Measurements from ENCODE around the gene MMRN2. TPM values are rescaled to one million over a fixed set of nuclear protein-coding genes. Genes with fewer than 3 reads are reported as not detected.
"Not testable (repeated sequence)": the region's sequence is repeated elsewhere in the genome, so short reads cannot be mapped to it uniquely, and the experiment has no call there.

The MMRN2 gene
- not detected in 2 replicates for total RNA-seq

GRCh38 chr10:86957471-86958115 is at the start of gene MMRN2:
MMRN2 (minus strand) TSS chr10:86957615; CDS start chr10:86957541, 74 bp downstream.
- intact Hi-C loops (cut with micrococcal nuclease): no loop called here

DNA sequence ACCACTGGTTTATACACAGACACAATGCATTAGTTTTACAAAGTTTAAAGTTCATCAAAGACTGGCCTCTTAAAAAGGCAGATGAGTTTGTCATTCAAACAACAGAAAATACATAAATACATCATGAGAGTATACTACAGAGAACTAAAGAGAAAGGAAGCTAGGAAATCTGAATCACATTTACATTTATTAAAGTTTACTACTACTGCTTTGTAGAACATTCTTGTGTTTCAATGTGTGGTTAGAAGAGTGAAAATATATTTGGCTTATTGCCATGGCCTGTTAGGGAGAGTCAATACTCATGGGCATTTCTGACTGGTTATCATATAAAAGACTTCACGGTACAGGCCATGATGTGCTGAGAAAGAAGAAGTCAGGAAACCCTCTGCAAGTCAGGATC is 49.7 kb upstream of the MMRN2 start:
- intact Hi-C loops (cut with micrococcal nuclease): not testable (repeated sequence)

DNA sequence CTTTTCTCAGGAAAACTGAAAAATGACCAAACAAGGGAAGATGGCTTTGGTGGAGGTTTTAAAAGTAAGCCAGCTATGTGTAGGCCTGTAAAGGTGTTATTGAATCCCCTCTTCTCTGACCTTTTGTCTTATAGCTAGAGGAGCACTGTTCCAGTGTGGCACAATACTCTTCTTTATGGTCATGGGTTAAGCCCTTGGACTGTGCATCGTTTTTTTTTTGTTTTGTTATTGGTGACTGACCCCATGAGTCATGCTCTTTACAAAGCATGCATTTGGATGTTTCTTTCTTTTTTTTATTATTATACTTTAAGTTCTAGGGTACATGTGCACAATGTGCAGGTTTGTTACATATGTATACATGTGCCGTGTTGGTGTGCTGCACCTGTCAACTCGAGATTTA is 43.1 kb upstream of the MMRN2 start:
- intact Hi-C loops (cut with micrococcal nuclease): no loop called here

- intact Hi-C loops (cut with micrococcal nuclease): not testable (repeated sequence)
Measured at GRCh38 chr10:86999802-87000403, 42.5 kb upstream of the MMRN2 start.

DNA sequence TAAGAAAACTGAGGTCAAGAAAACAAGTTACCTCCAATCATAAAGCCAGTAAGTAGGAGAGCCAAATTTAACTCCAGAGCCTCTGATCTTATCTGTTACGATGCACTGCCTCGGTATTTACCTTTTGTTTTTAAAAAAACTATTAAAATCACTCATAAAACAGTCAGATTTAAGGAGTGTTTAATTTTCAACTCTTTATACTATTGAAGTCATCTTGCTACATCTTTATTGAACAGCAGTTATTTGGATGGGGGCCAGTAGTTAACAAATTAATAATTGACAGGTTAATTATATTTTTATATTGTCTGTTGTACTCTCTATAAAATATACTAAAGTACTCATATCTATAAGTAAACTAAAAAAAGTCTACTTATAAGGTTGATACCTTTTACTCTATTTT is 35.5 kb upstream of the MMRN2 start:
- intact Hi-C loops (cut with micrococcal nuclease): no loop called here

GRCh38 chr10:86992456-86992855 is 35.0 kb upstream of the MMRN2 start:
- intact Hi-C loops (cut with micrococcal nuclease): no loop called here

DNA sequence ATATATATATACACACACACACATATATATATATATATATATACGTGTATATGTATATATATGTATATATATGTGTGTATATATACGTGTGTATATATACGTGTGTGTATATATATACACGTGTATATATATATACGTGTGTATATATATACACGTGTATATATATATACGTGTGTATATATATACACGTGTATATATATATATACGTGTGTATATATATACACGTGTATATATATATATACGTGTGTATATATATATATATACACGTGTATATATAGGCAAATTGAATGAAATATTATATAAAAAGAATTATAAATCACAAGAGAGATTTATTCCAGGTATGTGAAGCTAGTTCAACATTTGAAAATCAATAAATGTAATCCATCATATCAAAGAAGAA is 33.9 kb upstream of the MMRN2 start:
- intact Hi-C loops (cut with micrococcal nuclease): not testable (repeated sequence)

GRCh38 chr10:86988520-86988919 is 31.1 kb upstream of the MMRN2 start:
- intact Hi-C loops (cut with micrococcal nuclease): no loop called here

- intact Hi-C loops (cut with micrococcal nuclease): not testable (repeated sequence)
Measured at GRCh38 chr10:86984498-86984897, 27.1 kb upstream of the MMRN2 start.

DNA sequence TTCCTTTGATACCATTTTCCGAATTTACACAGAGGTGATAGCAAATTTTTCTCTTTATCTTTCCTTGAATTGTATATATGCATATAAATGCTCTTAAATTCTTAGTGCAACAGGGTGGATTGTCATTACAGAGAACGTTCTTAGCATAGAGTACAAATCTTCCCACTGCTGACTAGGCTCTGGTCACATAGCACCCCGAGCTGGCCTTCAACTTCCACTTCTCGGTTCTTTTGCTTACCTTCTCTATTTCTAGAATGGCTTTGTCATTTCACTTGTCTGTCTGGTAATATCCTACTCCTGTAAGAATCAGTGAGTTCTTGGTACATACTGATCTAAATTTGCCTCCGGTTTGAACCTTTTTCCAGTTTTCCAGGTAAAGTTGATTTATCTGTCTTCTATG is 24.3 kb upstream of the MMRN2 start:
- intact Hi-C loops (cut with micrococcal nuclease): no loop called here

DNA sequence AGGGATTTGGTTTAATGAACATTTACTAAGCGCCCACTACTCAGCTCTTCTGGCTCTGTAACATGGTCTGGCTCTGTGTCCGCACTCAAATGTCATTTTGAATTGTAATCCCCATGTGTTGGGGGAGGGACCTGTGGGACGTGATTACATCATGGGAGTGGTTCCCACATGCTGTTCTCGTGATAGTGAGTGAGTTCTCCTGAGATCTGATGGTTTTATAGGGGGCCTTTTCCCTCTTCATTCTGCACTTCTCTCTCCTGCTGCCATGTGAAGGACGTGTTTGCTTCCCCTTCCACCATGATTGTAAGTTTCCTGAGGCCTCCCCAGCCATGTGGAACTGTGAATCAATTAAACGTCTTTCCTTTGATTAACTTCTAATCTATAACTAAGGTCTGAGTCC is 23.6 kb upstream of the MMRN2 start:
- intact Hi-C loops (cut with micrococcal nuclease): not testable (repeated sequence)

- intact Hi-C loops (cut with micrococcal nuclease): no loop called here
Measured at GRCh38 chr10:86979977-86980448, 22.6 kb upstream of the MMRN2 start.

DNA sequence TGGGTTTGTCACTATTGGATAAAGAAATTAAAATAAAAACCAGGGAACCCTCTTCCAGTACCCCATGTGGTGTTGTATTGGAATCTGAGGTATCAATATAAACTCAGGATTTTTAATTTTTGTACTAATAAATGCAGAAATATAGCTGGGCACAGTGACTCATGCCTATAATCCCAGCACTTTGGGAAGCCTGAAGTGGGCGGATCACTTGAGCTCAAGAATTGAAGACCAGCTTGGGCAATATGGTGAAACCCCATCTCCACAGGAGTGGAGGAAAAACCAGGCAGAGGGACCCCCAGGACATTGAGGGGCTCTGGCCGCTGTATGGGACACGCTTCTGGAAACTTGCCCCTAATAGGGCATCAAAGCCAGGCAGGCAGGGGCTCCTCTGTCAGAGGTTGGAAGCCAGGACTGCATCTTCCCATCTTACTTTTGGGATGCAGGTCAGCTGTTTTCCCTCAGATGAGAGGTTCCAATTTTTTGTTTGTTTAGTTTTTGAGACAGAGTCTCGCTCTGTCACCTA is 21.9 kb upstream of the MMRN2 start:
- intact Hi-C loops (cut with micrococcal nuclease): no loop called here

GRCh38 chr10:86978457-86978856 is 21.0 kb upstream of the MMRN2 start:
- intact Hi-C loops (cut with micrococcal nuclease): not testable (repeated sequence)

DNA sequence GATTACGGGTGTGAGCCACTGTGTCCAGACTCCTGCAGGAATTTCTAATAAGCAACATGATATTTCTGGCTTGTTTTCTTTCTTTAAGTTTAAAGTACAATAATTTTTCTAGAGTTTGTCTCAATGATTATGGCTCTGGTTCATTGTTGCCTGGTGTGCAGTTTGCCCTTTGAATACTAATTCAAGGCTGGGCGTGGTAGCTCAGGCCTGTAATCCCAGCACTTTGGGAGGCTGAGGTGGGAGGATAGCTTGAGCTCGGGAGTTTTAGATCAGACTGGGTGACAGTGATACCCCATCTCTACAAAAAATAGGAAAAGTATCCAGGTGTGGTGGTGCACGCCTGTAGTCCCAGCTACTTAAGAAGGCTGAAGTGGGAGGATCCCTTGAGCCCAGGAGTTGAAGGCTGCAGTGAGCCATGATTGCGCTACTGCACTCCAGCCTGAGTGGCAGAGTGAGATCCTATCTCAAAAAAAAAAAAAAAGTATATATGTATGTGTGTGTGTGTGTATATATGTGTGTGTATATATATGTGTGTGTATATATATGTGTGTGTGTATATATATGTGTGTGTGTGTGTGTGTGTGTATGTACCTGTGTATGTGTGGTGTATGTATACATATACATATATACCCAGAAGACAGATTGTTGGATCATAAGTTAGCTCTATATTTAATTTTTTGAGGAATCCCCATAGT is 19.1 kb upstream of the MMRN2 start:
- intact Hi-C loops (cut with micrococcal nuclease): no loop called here

GRCh38 chr10:86974484-86974883 is 17.1 kb upstream of the MMRN2 start:
- intact Hi-C loops (cut with micrococcal nuclease): no loop called here

GRCh38 chr10:86972613-86973380 is 15.4 kb upstream of the MMRN2 start:
- intact Hi-C loops (cut with micrococcal nuclease): no loop called here

DNA sequence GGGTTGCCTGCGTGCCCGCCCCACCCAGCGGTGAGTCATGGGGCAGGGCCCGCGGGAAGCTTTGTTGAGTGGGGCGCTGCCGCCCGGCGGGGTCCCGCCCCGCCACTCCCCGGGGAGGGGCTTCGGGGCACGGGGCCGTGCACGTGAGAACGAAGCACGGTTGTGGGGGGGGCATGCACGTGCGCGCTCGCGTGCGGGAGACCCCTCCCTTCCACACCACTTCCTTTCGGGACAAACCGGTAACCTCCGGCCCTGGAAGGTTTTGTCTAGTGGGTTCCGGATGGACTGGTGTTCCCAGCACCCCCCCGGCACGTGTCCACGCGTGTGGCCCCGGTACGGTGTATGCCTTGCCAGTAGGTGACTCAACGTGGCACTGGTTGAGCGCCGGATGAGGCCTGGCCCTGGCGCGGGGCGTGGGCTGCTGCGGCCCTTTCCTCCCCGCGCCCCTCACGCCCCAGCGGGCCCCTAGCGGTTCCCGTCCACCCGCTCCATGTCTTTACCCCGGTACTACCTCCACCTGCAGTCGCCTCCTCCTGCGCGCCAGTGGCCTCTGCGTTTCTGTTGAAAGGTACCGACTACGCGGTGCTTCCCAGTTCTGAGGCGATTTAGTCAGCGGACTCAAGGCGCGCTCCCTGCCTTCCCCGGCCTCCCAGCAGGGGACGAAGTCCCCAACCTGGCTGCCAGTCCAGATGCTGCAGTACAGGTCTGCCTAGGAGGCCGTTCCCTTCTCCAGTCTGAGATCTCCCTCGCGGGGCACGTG is 14.0 kb upstream of the MMRN2 start:
- intact Hi-C loops (cut with micrococcal nuclease): loop anchor here (1.0 to 2.0 kb wide), 2 partner anchors 124 to 261 kb away; partner anchors contain the start of gene SHLD2

DNA sequence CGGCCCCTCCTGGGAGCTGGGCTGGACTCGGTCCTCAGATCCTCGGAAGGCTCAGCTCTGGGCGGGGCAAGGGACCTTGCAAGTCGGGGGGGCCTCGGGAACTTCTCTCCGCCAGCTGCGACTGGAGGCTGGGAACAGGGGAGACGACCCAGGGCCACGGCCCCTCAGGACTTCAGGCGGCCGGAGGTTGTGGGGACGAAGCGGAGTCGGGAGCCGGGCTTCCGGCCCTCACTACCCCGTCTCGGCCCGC is 13.5 kb upstream of the MMRN2 start:
- intact Hi-C loops (cut with micrococcal nuclease): loop anchor here (1.0 to 2.0 kb wide), 2 partner anchors 124 to 260 kb away; partner anchors contain the start of gene SHLD2

GRCh38 chr10:86970162-86970981 is 13.0 kb upstream of the MMRN2 start:
- intact Hi-C loops (cut with micrococcal nuclease): loop anchor here (2.0 kb wide), 1 partner anchor 260 kb away; no protein-coding TSS in a partner anchor
